ENCODE measurements around the gene CNOT2.

GRCh38 chr12:70383886-70384285 is 140.7 kb downstream of the CNOT2 start:
- TF ChIP-seq EZH2phosphoT487 (IDR thresholded peaks at IDR 0.05; ENCODE audit: borderline replicate concordance, low read length): no peak
- TF ChIP-seq, protein P1, sequence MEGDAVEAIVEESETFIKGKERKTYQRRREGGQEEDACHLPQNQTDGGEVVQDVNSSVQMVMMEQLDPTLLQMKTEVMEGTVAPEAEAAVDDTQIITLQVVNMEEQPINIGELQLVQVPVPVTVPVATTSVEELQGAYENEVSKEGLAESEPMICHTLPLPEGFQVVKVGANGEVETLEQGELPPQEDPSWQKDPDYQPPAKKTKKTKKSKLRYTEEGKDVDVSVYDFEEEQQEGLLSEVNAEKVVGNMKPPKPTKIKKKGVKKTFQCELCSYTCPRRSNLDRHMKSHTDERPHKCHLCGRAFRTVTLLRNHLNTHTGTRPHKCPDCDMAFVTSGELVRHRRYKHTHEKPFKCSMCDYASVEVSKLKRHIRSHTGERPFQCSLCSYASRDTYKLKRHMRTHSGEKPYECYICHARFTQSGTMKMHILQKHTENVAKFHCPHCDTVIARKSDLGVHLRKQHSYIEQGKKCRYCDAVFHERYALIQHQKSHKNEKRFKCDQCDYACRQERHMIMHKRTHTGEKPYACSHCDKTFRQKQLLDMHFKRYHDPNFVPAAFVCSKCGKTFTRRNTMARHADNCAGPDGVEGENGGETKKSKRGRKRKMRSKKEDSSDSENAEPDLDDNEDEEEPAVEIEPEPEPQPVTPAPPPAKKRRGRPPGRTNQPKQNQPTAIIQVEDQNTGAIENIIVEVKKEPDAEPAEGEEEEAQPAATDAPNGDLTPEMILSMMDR (conservative IDR thresholded peaks at IDR 0.05; ENCODE audit: low read depth, low read length): no peak
